Measurements from ENCODE around the gene PTPRT.
"Not testable (repeated sequence)": the region's sequence is repeated elsewhere in the genome, so short reads cannot be mapped to it uniquely, and the experiment has no call there.

The PTPRT gene

GRCh38 chr20:42901689-42902440 is 287.8 kb downstream of the PTPRT start:
- no peak for DNase-seq

GRCh38 chr20:42900764-42901163 is 288.9 kb downstream of the PTPRT start:
- DNase-seq: not testable (repeated sequence)

GRCh38 chr20:42895020-42895419 is 294.7 kb downstream of the PTPRT start:
- DNase-seq: no peak

GRCh38 chr20:42894483-42894882 is 295.2 kb downstream of the PTPRT start:
- no peak for DNase-seq

GRCh38 chr20:42889517-42889916 is 300.2 kb downstream of the PTPRT start:
- no peak for DNase-seq

GRCh38 chr20:42887281-42887680 is 302.4 kb downstream of the PTPRT start:
- no peak for DNase-seq

GRCh38 chr20:42886801-42887200 is 302.9 kb downstream of the PTPRT start:
- DNase-seq: no peak

GRCh38 chr20:42886046-42886445 is 303.7 kb downstream of the PTPRT start:
- no peak for DNase-seq

GRCh38 chr20:42875581-42875980 is 314.1 kb downstream of the PTPRT start:
- no peak for DNase-seq

- no peak for DNase-seq
Observed at GRCh38 chr20:42873259-42873658, 316.4 kb downstream of the PTPRT start.

GRCh38 chr20:42864116-42864515 is 325.6 kb downstream of the PTPRT start:
- no peak for DNase-seq

GRCh38 chr20:42862446-42862845 is 327.3 kb downstream of the PTPRT start:
- DNase-seq: no peak

GRCh38 chr20:42857446-42857845 is 332.3 kb downstream of the PTPRT start:
- no peak for DNase-seq

- DNase-seq: no peak
Observed at GRCh38 chr20:42855896-42856295, 333.8 kb downstream of the PTPRT start.

- DNase-seq: no peak
Observed at GRCh38 chr20:42852691-42853090, 337.0 kb downstream of the PTPRT start.

- DNase-seq: no peak
Observed at GRCh38 chr20:42846784-42847490, 342.8 kb downstream of the PTPRT start.

- no peak for DNase-seq
Observed at GRCh38 chr20:42844751-42845150, 345.0 kb downstream of the PTPRT start.

GRCh38 chr20:42837456-42837855 is 352.2 kb downstream of the PTPRT start:
- DNase-seq: no peak

- DNase-seq: no peak
Observed at GRCh38 chr20:42836339-42836738, 353.4 kb downstream of the PTPRT start.

GRCh38 chr20:42807876-42808275 is 381.8 kb downstream of the PTPRT start:
- no peak for DNase-seq

- no peak for DNase-seq
Observed at GRCh38 chr20:42795111-42795695, 394.5 kb downstream of the PTPRT start.

GRCh38 chr20:42792052-42792451 is 397.7 kb downstream of the PTPRT start:
- no peak for DNase-seq

GRCh38 chr20:42790111-42790510 is 399.6 kb downstream of the PTPRT start:
- DNase-seq: no peak

GRCh38 chr20:42788707-42789106 is 401.0 kb downstream of the PTPRT start:
- no peak for DNase-seq

All from left hindlimb (tissue), 1 donor.